Measurements from ENCODE around the gene CYTH1.
A peak's percentile ranks its signal among the peaks of the same experiment; 100 is the strongest.
"Not testable (repeated sequence)": the region's sequence is repeated elsewhere in the genome, so short reads cannot be mapped to it uniquely, and the experiment has no call there.

CYTH1 gene

DNA sequence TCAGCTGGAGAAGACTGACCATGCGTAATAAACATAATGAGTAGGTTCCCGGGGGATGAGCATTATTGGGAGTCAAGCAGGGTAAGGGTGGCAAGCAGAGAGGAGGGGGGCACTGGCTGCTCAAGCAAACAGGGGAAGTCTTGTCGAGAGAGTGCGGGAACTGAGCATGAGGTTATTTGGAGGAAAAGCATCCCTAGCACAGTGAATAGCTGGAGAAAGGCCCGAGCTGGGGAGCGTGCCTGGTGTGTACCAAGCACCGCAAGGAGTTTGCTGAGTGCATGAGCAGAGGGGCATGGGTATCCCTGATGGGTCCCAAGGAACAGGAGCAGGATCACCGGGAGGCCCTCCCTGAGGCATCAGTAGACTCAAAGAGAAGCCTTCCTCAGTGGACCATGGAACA, 17.2 kb downstream of the CYTH1 start:
- Mint-ChIP-seq H3K27ac (peak overlapping the region; percentile 17), H3K4me3 (peak overlapping the region; percentile 5), H3K9me3 (no peaks in the 10 kb centered on the region), H3K27me3 (no peaks in the 10 kb centered on the region), H3K4me1 (peaks cover 33% of the 10 kb centered on the region), H3K36me3 (peaks cover 13% of the 10 kb centered on the region)
- no peak for ATAC-seq

DNA sequence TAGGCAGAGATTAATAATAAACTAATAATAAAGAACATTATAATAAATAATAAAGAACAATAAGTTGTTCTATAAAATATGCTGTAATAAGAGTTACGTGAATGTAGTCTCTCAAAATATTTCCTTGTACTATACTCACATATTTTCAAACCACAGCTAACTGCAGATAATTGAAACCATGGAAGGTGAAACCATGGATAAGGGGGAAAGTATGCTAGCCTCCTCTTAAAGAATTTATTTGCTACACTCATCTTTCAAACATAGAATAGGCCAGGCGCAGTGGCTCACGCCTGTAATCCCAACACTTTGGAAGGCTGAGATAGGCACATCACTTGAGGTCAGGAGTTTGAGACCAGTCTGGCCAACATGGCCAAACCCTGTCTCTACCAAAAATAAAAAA, 18.5 kb downstream of the CYTH1 start:
- Mint-ChIP-seq H3K9me3 (no peaks in the 10 kb centered on the region), H3K4me3 (no peak overlapping the region), H3K4me1 (peaks cover 46% of the 10 kb centered on the region), H3K36me3 (peaks cover 13% of the 10 kb centered on the region), H3K27me3 (no peaks in the 10 kb centered on the region), H3K27ac (no peak overlapping the region)
- no peak for ATAC-seq

DNA sequence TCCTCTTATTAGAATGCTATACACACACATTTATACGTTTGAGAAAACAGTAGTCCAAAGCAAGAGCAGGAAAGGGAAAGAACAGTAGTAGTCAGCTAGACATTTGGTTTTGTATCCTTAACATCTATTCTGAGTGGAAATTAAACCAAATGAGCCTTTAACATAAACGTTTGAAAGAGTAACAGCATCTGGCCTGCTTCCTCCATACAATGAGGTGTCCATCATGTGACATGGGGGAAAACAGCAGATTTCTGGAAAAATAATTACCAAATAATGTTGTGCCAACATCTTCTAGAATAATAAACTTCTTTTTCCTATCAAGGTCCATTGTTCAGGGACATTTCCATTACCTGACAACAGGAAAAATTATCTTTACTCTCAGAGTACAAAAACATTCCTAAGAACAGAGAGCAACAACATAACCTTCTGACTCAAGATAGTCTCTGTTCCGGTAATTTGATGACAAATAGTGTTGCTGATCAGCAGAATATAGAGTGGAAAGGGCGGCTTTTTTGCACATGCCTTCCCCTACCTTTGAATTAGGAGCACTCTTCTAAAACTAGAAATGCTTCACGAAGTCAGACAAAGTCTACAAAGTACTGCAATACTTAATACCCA, 20.2 kb downstream of the CYTH1 start:
- H3K27me3 Mint-ChIP-seq, result no peaks in the 10 kb centered on the region
- H3K27ac Mint-ChIP-seq, result peak overlapping the region; percentile 33
- peaks cover 13% of the 10 kb centered on the region for H3K36me3 Mint-ChIP-seq
- no peak overlapping the region for H3K4me3 Mint-ChIP-seq
- H3K9me3 Mint-ChIP-seq, result no peaks in the 10 kb centered on the region
- no peak for ATAC-seq
- peaks cover 58% of the 10 kb centered on the region for H3K4me1 Mint-ChIP-seq

DNA sequence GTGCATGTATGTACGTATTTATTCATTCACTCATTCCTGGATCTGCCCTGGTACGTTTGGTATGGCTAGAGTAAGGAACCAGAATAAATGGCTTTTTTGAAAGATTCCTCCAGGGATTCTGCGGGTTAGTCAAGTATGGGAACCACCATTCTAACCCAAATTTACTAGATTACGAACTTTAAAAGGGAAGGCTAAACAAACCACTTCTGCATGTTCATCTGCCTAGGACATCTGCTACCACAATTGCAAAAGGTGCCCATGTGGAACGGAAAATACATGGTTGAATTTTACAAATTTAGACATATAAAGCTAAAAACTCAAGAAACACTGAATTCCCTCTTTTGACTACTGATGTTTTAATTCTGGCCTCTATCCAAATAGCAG, 22.1 kb downstream of the CYTH1 start:
- Mint-ChIP-seq H3K36me3 (peaks cover 18% of the 10 kb centered on the region), H3K4me3 (peak overlapping the region; percentile 48), H3K27ac (peak overlapping the region; percentile 85), H3K4me1 (peaks cover 70% of the 10 kb centered on the region), H3K27me3 (no peaks in the 10 kb centered on the region), H3K9me3 (no peaks in the 10 kb centered on the region)
- no peak for ATAC-seq

DNA sequence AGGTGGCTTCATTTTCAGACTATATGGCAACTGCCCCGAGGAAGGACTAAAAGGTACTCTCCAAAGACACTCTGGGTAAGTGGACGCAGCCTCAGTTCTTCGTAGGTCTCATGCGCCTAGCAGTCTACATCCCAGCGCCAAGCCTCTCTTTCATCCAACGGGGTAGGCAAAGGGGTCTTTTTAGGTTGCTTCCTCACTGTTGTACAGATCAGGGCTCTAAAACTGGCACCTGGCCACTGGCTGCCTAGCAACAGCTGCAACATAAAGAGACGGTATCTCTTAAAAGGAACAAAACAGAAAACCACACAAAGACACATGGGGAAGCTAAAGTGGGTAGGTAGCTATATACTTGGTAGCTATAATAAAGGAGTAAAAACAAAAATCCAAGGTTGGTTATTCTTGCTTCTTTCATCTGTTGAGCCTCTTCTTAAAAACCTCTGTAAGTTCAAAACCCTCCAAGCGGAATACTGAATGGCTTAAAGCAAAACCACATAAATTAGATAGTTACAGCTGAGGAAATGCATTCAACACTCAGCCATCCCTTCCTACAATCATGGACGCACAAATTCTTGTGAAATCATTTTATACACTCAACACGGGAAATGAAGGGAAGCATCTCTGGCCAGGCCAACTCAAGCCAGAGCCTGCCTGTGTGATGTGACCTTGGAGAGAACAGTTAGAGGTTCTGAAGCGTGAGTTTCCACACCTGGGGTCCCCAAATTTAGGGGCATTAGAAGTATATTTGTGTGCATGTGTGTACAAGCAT, 22.7 kb downstream of the CYTH1 start:
- peak overlapping the region; percentile 48 for H3K4me3 Mint-ChIP-seq
- ATAC-seq, result peak; percentile 97
- no peaks in the 10 kb centered on the region for H3K27me3 Mint-ChIP-seq
- H3K27ac Mint-ChIP-seq, result peak overlapping the region; percentile 85
- no peaks in the 10 kb centered on the region for H3K9me3 Mint-ChIP-seq
- H3K4me1 Mint-ChIP-seq, result peaks cover 64% of the 10 kb centered on the region
- peaks cover 12% of the 10 kb centered on the region for H3K36me3 Mint-ChIP-seq

DNA sequence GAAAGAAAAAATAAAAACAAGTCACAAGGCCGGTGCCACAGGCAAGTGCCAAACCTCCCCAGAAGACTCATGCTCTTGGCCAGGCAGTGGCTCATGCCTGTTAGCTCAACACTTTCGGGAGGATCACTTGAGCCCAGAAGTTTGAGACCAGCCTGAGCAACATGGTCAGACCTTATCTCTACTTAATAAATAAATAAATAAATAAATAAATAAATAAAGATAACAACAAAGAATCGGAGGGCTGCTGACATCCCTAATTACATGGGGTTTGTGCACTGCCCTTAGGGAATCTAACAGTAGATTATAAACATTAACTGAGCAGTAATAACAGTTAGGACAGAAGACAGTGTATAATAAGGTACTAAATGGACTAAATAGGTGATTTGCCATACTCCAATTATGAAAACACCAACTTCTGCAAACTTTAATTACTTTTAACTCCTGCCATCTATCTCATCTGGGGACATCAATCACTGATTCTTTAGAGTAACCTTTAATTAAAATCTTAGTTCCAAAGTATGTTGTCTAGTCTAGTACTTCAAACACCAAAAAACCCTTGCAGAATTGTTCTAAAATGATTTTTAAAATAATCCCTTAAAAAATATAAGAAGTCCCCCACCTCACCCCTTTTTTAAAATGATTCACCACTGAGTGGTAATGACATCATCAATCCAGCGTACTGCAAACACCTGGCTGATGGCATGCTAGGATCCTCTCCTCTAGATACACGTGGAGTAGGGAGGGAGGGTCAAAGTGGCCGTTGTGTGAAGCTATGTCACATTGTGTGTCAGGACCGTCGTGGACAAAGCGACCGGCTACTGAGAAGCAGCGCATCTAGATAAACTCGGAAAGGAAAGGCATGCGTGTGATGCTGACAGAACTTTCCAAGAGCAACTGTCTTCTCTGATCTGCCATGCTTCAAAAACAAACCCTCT, 28.5 kb downstream of the CYTH1 start:
- H3K4me1 Mint-ChIP-seq, result peaks cover 79% of the 10 kb centered on the region
- ATAC-seq, result no peak
- H3K27me3 Mint-ChIP-seq, result no peaks in the 10 kb centered on the region
- H3K4me3 Mint-ChIP-seq, result no peak overlapping the region
- H3K9me3 Mint-ChIP-seq, result no peaks in the 10 kb centered on the region
- H3K27ac Mint-ChIP-seq, result no peak overlapping the region
- H3K36me3 Mint-ChIP-seq, result peaks cover 6% of the 10 kb centered on the region

DNA sequence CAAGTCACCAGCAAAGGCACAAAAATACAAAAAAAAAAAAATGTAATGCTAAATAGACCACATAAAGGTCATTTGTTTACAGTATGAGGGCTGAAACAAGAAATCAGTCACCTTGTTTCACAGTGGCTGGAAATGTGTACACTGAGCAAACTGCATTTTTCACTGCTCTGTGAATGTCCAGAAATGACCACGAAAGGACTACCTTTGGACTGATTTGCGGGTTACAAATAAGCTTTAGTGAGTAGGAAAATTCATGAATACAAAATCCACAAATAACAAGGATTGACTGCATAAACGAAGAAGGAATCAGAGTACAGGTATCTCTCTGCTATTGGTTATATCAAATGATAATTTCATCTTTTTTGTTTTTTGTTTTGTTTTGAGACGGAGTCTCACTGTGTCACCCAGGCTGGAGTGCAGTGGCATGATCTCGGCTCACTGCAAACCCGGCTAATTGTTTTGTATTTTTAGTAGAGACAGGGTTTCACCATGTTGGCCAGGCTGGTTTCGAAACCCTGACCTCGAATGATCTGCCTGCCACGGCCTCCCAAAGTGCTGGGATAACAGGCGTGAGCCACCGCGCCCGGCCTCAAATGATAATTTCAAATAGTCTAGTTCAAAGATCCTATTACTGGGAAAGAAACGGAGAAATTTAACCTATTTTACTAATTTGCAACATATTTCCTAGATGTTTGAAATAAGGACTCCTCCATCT, 30.5 kb downstream of the CYTH1 start:
- Mint-ChIP-seq H3K4me3 (no peak overlapping the region), H3K27ac (peak overlapping the region; percentile 75), H3K9me3 (no peaks in the 10 kb centered on the region), H3K36me3 (peaks cover 6% of the 10 kb centered on the region), H3K27me3 (no peaks in the 10 kb centered on the region), H3K4me1 (peaks cover 83% of the 10 kb centered on the region)
- ATAC-seq, result no peak

DNA sequence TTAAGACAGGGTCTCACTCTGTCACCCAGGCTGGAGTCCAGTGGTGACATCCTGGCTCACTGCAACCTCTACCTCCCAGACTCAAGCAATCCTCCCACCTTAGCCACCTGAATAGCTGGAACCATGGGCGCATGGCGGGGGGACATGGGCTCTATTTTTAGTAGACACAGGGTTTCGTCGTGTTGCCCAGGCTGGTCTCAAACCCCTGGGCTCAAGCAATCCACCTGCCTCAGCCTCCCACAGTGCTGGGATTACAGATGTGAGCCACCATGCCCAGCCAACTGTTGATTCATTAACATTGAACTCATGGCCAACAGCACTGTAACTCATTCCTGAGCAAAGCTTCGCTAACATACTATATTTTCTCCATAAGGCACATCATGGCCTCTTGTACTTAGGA, 31.1 kb downstream of the CYTH1 start:
- not testable (repeated sequence) for H3K9me3 Mint-ChIP-seq, H3K4me3 Mint-ChIP-seq, H3K36me3 Mint-ChIP-seq, H3K27me3 Mint-ChIP-seq, ATAC-seq
- Mint-ChIP-seq H3K4me1 (peaks cover 86% of the 10 kb centered on the region), H3K27ac (peak overlapping the region; percentile 75)

DNA sequence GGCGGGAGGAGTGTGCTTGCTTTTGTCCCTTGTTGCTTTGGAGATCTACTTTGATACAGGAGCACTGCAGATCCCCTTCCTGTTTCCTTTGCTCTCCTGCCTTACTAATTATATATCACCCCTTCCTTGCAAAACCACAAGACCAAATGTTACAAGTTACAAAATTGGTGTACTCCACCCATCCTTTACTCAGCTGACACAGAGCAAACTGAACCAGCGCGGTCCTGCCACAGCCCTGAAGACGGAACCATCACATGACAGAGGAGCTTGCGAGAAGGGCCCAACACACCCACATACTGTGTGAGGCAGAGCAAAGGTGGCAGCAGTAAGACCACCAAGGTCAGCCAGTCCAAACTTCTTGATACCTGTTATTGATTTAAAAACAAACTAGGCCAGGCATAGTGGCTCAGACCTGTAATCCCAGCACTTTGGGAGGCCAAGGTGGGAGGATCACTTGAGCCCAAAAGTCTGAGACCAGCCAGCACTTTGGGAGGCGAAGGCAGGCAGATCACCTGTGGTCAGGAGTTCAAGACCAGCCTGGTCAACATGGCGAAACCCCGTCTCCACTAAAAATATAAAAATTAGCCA, 33.2 kb downstream of the CYTH1 start:
- peak overlapping the region; percentile 43 for H3K4me3 Mint-ChIP-seq
- H3K9me3 Mint-ChIP-seq, result no peaks in the 10 kb centered on the region
- peak; percentile 96 for ATAC-seq
- peak overlapping the region; percentile 75 for H3K27ac Mint-ChIP-seq
- H3K4me1 Mint-ChIP-seq, result peaks cover 94% of the 10 kb centered on the region
- H3K27me3 Mint-ChIP-seq, result no peaks in the 10 kb centered on the region
- peaks cover 7% of the 10 kb centered on the region for H3K36me3 Mint-ChIP-seq

DNA sequence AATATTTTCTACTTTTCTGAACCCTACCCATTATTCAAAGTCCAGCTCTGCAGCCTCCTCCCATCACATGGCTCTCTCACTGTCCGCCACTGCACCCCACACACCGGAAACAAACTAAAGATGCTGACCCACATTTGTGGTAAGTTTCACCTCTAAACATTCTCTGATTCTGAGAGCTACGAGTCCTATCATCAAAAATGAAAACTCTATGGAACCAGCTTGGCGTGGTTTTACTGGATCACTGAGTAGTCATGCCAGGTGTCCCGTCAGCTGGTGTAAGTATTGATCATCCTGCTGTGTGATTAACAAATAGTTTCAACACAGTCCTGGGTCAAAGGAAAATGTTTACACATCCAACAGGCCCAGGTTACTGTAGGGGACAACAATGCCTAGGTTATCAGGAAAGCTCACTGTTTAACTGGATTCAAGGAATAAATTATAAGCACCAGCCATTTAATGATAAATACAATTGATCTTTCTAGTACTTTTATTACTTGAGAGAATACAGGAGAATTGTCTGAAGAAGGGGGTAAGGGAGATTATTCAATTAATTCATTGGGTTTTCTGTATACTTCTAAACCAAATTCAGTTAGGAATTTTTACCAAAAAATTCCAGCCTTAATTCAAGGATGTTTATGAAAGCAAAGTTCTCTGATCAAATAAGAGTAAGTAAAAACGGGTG, 33.9 kb downstream of the CYTH1 start:
- peak overlapping the region; percentile 49 for H3K4me3 Mint-ChIP-seq
- H3K27me3 Mint-ChIP-seq, result no peaks in the 10 kb centered on the region
- peak; percentile 53 for ATAC-seq
- H3K27ac Mint-ChIP-seq, result peak overlapping the region; percentile 75
- H3K36me3 Mint-ChIP-seq, result peaks cover 11% of the 10 kb centered on the region
- peaks cover 93% of the 10 kb centered on the region for H3K4me1 Mint-ChIP-seq
- no peaks in the 10 kb centered on the region for H3K9me3 Mint-ChIP-seq

DNA sequence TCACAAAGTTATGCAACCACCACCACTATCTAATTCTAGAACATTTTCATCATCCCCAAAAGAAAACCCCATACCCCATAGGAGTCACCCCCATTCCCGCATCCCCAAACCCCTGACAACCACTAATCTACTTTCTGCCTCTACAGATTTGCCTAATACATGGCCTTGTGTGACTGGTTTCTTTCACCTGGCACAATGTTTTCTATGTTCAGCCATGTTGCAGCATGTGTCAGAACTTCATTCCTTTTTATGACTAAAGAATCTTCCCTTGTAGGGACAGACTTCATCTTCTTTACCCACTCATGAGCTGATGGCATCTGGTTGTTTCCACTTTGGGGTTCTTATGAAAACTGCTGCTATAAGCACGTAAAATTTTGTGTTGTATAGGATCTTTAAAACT, 34.6 kb downstream of the CYTH1 start:
- ATAC-seq, result no peak
- Mint-ChIP-seq H3K36me3 (peaks cover 14% of the 10 kb centered on the region), H3K4me3 (no peak overlapping the region), H3K4me1 (peaks cover 92% of the 10 kb centered on the region), H3K27me3 (no peaks in the 10 kb centered on the region), H3K9me3 (no peaks in the 10 kb centered on the region), H3K27ac (peak overlapping the region; percentile 75)

DNA sequence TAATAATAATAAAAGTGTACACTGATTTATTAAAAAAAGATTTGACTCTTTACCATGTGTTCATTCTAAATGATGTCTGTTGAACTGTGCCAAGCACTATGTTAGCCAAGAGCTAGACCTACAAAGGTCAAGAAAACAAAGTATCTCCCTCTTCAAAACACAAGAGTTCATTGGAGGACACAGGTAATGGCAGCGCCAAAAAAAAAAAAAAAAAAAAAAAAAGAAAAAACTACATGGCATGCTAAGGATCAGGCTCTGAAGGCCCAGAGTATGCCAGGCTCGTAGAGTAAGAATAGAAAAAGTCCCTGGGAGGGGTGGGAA, 35.2 kb downstream of the CYTH1 start:
- H3K4me3 Mint-ChIP-seq, result no peak overlapping the region
- peak overlapping the region; percentile 75 for H3K27ac Mint-ChIP-seq
- H3K36me3 Mint-ChIP-seq, result peaks cover 14% of the 10 kb centered on the region

DNA sequence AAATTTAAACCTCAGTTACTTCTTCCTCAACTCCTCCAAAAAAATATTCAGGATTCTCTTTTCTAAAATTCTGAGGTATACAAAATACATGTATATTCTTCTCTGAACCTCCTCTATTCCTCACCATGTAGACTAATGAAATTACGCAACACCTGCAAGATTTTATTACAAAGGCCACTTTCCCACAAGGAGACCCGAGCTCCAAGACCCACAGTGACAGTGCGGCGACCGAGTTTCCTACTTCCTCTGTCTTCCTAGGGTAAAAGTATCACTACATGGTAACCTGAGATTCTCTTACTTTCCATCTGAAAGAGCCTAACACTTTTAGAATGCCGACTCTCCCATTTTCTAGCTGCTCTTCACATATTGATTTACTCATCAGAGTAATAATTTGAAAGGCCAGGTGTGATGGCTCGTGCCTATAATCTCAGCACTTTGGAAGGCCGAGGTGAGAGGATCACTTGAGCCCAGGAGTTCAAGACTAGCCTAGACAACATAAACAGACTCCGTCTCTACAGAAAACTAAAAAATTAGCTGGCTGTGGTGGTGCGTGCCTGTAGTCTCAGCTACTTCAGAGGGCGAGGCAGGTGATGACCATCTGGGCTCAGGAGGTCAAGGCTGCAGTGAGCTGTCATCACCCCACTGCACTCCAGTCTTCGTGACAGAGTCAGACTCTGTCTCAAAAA, 35.7 kb downstream of the CYTH1 start:
- Mint-ChIP-seq H3K9me3 (no peaks in the 10 kb centered on the region), H3K36me3 (peaks cover 18% of the 10 kb centered on the region), H3K4me3 (no peak overlapping the region), H3K27ac (peak overlapping the region; percentile 75), H3K4me1 (peaks cover 92% of the 10 kb centered on the region), H3K27me3 (no peaks in the 10 kb centered on the region)
- ATAC-seq, result no peak

More for the DNA sequence above, 35.2 kb downstream of the CYTH1 start:
- H3K27me3 Mint-ChIP-seq, result no peaks in the 10 kb centered on the region
- ATAC-seq, result no peak
- H3K4me1 Mint-ChIP-seq, result peaks cover 92% of the 10 kb centered on the region
- no peaks in the 10 kb centered on the region for H3K9me3 Mint-ChIP-seq

Data from stimulated activated memory B cell treated with anti-CD40 and anti-IgM and Interleukin-4, amounts not matched to agents 10 μg/mL and 1 μg/mL and 100 μg/mL, for 72 hours (primary cell).